Inflammatory macrophage treated with lipopolysaccharide for 4 hours (primary cell): ENCODE data around the gene TMC8.
"Not testable (repeated sequence)": the region's sequence is repeated elsewhere in the genome, so short reads cannot be mapped to it uniquely, and the experiment has no call there.

Experiments used
- DNase-seq: peaks from one replicate; pipeline ENCODE4 v3.0.0-alpha.2; 2020

TMC8 gene

GRCh38 chr17:78138204-78139060, 7.9 kb downstream of the TMC8 start:
- no peak for DNase-seq

DNA sequence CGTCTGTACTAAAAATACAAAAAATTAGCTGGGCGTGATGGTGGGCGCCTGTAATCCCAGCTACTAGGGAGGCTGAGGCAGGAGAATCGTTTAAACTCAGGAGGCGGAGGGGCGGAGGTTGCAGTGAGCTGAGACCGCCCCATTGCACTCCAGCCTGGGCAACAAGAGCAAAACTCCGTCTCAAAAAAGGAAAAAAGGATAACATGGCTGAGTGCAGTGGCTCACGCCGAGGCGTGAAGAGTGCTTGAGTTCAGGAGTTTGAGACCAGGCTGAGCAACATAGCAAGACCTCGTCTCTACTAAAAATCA, 9.2 kb downstream of the TMC8 start:
- DNase-seq = not testable (repeated sequence)

GRCh38 chr17:78140169-78141051, 9.8 kb downstream of the TMC8 start:
- peak; percentile 96 for DNase-seq

- DNase-seq = no peak
These were observed 11.0 kb downstream of the TMC8 start for GRCh38 chr17:78141437-78142118.

GRCh38 chr17:78142119-78142861, 11.7 kb downstream of the TMC8 start:
- DNase-seq = no peak

DNA sequence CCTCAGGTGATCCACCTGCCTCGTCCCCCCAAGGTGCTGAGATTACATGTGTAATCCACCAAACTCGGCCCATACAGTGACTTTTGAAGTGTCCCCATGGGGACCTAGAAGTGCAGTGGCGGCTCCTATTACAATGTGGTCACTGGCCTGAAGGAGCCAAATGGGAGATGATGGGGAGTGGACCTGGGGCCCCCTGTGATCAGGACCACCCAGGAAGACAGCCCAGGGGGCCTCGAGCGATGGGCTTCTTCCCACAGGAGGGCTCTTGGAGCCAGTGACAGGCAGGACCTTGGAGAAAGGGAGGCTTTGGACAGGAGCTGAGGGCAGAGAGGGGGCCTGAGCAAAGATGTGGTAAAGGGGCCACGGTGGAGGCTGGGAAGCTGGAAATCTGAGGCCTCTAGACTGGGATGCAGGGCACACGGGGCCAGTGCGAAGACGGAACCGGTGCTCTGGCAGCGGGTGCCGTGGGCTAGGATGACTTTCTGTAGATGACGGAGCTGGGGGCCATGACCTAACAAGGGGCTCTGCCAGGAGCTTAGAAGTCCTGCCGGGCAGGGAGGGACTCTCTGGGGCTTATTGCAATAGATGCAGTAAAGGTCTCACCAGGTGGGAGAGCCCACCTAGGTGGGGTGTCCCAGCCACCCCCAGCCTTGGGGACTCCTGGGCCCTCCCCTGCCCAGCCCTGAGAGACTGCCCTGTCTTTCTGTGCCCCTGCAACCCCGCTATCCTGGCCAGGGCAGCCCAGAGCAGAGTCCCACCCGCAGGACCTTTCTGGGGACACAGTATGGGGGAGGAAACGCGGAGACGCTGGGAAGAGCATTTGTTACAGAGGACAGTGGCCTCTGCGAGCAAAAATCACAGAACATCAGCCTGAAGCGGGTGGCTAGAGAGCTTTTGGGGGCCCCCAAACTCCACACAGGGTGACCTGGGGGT, 12.9 kb downstream of the TMC8 start:
- DNase-seq = no peak

GRCh38 chr17:78144147-78144719, 13.7 kb downstream of the TMC8 start:
- peak; percentile 96 for DNase-seq

- no peak for DNase-seq
These were observed 14.4 kb downstream of the TMC8 start for GRCh38 chr17:78144736-78145641.

- DNase-seq = no peak
These were observed 15.9 kb downstream of the TMC8 start for GRCh38 chr17:78146471-78146869.

DNA sequence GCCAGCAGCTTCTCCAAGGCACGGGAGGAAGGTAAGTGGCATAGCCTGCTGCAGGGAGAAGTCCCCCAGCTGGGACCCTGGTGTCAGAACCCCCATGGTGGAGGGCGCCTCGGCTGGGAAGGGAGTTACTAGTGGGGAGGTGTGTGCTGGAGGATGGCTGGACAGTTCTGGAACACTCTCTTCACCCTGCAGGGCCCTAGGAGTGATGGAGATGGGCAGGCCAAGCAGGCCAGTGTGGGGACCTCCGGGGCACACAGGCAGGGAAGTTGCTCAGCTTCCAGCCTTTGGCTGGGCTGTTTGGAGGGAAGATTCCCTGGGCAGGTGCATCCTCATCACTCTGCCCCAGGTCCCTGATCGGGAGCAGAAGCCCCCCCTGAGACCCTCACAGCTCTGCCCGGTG, 16.3 kb downstream of the TMC8 start:
- DNase-seq = no peak

GRCh38 chr17:78147315-78147998, 16.9 kb downstream of the TMC8 start:
- DNase-seq = no peak

DNA sequence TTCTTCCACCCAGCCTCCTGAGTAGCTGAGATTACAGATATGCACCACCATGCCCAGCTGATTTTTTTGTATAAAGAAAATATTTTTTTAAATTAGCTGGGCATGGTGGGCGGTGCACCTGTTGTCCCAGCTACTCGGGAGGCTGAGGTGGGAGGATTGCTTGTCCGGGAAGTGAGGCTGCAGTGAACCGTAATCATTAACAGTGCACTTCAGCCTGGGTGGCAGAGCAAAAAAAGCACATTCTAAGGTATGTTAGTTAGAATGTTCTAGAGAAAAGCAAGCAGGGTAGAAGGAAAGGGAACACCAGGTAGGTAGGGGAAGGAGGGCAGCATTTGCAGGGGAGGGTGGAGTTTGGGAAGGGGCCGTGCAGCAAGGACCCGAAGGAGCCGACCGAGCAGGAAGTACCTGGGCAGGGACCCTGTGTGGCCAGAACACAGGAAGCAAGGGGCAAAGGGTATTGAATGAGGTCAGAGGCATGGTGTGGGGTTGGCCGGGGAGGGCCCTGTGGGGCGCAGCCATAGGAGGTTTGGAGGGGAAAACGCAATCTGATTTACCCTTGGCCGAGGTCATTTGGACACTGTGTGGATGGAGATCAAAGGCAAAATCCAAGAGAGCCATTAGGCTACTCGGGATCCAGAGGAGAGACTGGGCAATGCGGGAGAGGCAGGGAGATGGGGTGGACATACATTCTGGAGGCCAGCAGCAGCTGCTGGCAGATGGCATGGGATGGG, 17.9 kb downstream of the TMC8 start:
- DNase-seq = no peak

DNA sequence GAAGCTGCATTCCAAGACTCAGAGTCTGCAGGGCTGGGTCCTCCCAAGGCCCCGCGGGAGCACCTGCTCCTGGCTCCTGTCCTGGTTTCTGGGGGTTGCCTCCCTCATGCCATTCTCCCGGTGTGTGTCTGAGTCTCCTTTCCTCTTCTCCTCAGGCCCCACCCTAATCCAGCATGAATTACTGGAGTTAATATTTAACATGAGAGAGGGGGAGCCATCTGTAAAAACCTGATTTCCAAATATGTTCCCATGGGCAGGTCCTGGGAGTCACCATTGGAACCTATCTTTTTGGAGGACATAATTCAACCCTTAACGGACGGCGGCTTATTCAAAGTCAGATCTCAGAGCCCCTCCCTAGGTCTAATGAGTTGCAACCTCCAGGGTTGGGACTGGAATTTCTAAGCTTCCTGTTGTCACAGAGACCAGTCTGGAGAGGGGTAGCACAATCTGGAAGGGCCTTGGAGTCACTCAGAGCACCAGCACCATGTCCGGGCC, 21.0 kb downstream of the TMC8 start:
- no peak for DNase-seq

DNA sequence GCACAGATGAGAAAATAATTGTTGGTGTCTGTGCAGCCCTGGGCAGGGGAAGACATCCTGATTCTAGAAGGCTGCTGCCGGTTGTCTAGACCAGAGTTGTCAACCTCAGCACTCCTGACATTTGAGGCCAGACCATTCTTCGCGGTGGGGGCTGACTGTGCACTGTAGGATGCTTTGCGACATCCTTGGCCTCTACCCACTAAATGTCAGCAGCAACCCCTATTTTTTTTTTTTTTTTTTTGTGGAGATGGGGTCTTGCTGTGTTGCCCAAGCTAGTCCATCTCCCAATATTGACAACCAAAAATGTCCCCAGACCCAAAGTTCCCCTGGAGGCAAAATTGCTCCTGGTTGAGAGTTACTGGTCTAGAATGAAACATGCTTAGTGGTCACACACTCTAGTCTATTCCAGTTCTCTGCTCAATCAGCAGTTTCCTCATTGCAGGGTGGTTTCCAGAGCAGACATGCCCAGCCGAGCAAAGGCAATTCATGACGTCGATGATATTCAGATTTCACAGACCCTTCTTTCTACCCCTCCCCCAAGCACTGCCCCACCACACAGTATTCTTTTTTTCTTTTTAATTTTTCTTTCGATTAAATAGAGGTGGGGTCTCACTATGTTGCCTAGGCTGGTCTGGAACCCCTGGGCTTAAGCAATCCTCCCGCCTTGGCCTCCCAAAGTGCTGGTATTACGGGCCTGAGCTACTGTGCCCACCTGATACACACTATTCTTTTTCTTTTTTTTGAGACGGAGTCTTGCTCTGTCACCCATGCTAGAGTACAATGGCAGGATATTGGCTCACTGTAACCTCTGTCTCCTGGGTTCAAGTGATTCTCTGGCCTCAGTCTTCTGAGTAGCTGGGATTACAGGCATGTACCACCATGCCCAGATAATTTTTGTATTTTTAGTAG, 24.6 kb downstream of the TMC8 start:
- peak; percentile 88 for DNase-seq

- no peak for DNase-seq
These were observed 29.1 kb downstream of the TMC8 start for GRCh38 chr17:78159575-78160158.

DNA sequence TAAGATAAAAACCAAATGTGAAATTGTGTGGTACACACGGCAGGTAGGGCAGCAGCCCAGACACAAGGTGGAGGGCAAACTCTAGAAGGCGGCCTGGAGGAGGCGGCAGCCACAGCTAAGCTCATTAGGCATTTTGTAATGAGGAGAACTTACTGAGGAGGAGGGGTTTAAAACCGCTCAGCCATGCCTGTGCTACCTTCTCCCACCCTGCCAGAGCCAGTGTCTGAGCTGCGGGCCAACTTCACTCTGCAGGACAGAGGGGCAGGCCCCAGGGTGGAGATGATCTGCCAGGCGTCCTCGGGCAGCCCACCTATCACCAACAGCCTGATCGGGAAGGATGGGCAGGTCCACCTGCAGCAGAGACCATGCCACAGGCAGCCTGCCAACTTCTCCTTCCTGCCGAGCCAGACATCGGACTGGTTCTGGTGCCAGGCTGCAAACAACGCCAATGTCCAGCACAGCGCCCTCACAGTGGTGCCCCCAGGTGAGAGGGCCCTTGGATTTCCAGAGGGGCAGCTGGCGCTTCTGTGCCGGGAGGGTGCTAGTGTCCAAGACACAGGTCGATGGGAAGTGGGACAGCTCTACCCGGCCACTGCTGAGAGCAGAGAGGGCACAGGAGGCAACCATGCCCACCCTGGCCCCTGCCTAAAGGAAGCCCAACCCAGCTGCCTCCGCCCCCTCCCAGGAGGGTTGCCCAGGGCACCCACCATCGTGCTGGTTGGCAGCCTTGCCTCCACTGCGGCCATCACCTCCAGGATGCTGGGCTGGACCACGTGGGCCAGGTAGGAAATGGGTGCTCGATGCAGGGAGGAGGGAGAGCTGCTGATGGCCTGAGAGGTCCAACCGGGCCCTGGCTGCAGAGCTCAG, 33.5 kb downstream of the TMC8 start:
- DNase-seq = no peak
